Fibroblast of pulmonary artery (primary cell): ENCODE measurements around the gene COL18A1.

ENCODE experiments used
- DNase-seq: peaks from one replicate; pipeline ENCODE4 v3.0.0-alpha.2; 2010; ENCODE audit warnings: low read depth
- H3K4me3 ChIP-seq: replicated peaks from 2 replicates; pipeline ENCODE4 v1.5.1; 2011; ENCODE audit warnings: low read depth, mild to moderate bottlenecking, control low read depth, low read length, moderate library complexity
- TF ChIP-seq, protein P1 (sequence below): IDR thresholded peaks from 2 replicates; pipeline ENCODE4 v1.5.1; 2011; ENCODE audit warnings: mild to moderate bottlenecking, control low read depth, low read length, inconsistent platforms; ENCODE audit errors: missing control alignments

Gene COL18A1

DNA sequence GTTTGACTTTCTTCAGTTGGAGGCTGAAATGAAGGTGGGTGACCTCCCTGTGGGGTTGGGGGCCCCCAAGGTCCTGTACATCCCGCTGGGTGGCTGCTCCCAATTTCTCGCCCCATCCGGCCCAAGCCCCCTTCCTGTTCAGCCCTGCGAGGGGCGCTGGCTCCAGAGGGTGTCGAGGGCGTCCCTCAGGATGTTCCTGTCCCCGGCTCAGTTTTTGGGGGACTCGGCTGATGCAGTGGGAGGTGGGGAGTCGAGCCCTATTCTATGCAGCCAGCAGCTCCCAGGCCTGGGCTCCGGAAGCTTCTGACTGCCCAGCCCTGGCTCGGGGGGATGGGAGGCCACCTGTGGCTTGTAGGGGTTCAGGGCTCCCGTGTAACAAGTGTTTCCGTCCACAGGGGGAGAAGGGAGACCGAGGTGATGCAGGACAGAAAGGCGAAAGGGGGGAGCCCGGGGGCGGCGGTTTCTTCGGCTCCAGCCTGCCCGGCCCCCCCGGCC, 99.1 kb downstream of the COL18A1 start:
- TF ChIP-seq, protein P1, sequence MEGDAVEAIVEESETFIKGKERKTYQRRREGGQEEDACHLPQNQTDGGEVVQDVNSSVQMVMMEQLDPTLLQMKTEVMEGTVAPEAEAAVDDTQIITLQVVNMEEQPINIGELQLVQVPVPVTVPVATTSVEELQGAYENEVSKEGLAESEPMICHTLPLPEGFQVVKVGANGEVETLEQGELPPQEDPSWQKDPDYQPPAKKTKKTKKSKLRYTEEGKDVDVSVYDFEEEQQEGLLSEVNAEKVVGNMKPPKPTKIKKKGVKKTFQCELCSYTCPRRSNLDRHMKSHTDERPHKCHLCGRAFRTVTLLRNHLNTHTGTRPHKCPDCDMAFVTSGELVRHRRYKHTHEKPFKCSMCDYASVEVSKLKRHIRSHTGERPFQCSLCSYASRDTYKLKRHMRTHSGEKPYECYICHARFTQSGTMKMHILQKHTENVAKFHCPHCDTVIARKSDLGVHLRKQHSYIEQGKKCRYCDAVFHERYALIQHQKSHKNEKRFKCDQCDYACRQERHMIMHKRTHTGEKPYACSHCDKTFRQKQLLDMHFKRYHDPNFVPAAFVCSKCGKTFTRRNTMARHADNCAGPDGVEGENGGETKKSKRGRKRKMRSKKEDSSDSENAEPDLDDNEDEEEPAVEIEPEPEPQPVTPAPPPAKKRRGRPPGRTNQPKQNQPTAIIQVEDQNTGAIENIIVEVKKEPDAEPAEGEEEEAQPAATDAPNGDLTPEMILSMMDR, result no peak

DNA sequence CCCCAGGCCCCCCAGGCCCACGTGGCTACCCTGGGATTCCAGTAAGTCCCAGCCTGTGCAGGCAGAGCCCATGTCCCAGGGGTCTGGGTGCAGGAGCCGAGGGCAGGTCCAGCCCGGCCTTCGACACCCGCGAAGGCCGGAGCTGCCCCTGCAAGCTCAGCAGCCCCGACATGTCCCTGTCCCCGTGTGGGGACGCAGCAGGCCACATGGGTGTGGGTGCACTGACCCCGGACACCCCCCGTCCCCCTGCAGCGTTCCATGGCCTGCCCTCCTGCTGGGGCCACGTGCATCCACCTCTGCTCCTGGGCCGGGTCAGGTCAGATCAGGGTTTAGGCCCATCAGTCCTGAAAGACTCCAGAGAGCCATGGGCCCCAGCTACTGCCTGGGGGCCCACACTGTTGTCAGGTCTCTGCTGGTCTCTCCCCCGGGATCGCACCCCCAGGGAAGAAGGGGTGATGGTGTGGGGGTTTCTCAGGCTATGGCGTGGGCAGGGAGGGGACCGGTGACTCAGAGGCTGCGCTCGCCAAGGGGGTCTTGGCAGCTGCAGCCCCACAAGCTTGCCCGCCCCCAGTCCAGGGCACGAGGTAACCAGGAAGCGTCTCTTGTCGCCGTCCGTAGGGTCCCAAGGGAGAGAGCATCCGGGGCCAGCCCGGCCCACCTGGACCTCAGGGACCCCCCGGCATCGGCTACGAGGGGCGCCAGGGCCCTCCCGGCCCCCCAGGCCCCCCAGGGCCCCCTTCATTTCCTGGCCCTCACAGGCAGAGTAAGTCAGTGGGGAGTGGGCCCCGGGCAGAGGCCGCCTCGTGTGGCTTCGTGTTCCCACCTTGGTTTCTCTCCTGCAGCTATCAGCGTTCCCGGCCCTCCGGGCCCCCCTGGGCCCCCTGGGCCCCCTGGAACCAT, 99.8 kb downstream of the COL18A1 start:
- TF ChIP-seq, protein P1, result no peak
- no peak for DNase-seq
- H3K4me3 ChIP-seq, result no peak overlapping the region

More for the DNA sequence above, 99.1 kb downstream of the COL18A1 start:
- H3K4me3 ChIP-seq, result no peak overlapping the region
- DNase-seq, result no peak

DNA sequence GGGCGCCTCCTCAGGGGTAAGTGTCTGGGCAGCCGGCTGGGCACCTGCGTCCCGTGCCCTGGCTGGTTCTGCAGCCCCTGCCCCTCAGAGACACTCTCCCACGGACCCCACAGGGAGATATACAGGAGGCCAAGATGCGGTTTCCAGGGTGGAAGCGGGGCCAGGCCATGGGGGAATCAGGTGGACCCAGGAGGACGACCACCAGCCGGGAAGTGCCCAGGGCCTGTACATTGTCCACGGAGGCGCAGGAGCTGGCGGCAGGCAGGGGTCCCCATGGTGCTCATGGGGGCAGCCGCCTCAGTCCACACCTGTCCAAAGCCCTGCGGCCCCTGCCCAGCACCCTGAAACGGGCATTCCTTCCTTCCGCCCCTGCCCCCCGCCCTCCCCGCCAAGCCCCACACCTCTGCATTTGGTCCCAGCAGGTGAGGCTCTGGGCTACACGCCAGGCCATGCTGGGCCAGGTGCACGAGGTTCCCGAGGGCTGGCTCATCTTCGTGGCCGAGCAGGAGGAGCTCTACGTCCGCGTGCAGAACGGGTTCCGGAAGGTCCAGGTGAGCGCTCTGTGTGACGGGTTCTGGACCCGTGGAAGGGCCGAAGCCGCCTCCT, 100.6 kb downstream of the COL18A1 start:
- no peak for DNase-seq
- no peak overlapping the region for H3K4me3 ChIP-seq
- TF ChIP-seq, protein P1, result no peak

DNA sequence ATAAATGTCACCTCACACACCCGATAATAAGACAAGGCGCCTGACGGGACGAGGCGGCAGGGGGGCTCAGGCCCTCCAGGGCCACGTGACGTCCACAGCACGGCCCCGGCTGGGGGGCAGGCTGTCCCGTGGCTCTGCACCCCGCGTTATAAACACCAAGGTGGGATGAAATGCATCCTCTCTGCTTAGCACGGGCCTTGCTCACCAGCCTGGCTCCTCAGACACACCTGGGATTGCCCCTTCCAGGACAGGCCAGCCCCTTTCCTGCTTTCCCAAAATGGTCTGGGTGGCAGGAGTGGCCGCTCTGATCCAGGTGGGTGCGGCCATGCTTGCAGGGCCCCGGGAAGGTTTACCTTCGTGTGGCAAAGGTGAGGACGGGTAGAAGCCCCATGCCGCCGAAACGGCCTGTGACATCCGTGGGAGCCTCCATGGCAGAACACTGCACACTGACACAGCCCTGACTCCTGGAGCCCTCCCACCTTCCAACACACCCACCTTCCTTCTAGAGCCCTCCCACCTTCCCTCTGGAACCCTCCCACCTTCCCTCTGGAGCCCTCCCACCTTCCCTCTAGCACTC, 101.4 kb downstream of the COL18A1 start:
- DNase-seq, result no peak
- TF ChIP-seq, protein P1, result no peak

DNA sequence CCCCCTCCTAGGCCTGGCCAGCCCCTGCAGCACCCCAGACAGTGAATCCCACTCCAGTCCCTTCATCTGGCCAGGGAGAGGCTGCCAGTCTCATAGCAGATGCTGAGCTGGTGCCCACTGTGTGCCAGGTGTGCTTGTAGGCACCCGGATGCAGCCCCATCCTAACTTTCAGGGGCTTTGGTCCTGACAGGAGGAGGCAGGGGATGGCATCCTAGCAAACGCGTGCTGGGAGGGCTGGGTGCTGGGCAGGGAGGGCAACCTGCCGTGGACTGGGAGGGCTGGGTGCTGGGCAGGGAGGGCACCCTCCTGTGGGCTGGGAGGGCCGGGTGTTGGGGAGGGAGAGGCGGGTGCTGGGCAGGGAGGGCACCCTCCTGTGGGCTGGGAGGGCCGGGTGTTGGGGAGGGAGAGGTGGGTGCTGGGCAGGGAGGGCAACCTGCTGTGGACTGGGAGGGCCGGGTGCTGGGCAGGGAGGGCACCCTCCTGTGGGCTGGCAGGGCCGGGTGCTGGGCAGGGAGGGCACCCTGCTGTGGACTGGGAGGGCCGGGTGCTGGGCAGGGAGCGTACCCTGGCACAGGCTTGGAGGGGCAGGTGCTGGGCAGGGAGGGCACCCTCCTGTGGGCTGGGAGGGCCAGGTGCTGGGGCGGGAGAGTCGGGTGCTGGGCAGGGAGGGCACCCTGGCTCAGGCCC, 102.0 kb downstream of the COL18A1 start:
- no peak for DNase-seq
- no peak overlapping the region for H3K4me3 ChIP-seq
- TF ChIP-seq, protein P1, result no peak

More for the DNA sequence above, 101.4 kb downstream of the COL18A1 start:
- H3K4me3 ChIP-seq, result no peak overlapping the region

DNA sequence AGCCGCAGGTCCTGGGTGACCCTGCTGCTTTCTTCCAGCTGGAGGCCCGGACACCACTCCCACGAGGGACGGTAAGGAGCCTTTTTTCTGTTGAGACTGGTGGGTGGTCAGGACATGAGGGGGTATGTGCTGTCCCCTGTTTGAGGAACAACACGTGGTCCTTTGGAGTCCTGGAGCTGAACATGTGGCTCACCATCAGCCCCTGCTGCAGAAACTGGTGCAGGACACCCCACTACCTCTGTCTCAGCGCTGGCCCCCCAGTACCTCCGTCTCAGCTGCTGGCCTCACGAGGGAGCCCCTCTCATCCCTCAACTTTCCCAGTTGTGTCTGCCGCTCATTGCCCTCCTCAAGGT, 102.5 kb downstream of the COL18A1 start:
- TF ChIP-seq, protein P1, result no peak
- no peak overlapping the region for H3K4me3 ChIP-seq
- no peak for DNase-seq
